NCI-H2171 (cell line): ENCODE measurements around the gene MSGN1.

Experiments
- DNase-seq: peaks from one replicate; lab custom pipeline; 2025; lab: John Stamatoyannopoulos, UW

Gene MSGN1

DNA sequence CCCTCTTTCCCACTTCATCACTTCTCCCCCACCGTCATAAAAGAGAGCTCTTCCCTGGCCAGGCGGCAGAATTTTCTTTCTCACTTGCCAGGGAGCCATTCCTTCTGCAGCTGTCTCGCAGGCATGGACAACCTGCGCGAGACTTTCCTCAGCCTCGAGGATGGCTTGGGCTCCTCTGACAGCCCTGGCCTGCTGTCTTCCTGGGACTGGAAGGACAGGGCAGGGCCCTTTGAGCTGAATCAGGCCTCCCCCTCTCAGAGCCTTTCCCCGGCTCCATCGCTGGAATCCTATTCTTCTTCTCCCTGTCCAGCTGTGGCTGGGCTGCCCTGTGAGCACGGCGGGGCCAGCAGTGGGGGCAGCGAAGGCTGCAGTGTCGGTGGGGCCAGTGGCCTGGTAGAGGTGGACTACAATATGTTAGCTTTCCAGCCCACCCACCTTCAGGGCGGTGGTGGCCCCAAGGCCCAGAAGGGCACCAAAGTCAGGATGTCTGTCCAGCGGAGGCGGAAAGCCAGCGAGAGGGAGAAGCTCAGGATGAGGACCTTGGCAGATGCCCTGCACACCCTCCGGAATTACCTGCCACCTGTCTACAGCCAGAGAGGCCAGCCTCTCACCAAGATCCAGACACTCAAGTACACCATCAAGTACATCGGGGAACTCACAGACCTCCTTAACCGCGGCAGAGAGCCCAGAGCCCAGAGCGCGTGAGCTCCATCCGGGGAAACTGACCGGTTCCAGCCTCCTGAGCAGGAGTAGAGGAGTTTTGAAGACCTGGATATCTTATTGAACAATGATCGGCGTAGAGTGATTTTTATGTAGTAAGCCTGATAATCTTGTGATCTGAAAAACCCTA is at the start of gene MSGN1:
TSS of gene MSGN1 (plus strand) at position 65 of the 850 bp plus-strand sequence. CDS start at position 124, 59 bp downstream.
- DNase-seq, result no peak

DNA sequence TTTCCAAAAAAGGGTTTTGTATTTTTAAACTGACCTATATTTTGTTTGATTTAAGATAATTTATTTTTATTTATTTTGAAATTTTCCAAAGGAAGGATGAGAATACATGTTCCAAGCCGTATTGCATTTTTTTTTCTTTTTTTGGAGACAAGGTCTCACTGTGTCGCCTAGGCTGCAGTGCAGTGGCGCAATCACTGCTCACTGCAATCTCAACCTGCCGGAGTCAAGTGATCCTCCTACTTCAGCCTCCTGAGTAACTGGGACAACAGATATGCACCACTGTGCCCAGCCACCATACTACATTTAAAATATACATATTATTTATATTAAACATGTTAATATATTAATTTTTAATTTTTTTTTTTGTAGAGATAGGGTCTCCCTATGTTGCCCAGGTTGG is 47.4 kb upstream of the MSGN1 start:
- no peak for DNase-seq

GRCh38 chr2:17771956-17772355 is 44.3 kb upstream of the MSGN1 start:
- no peak for DNase-seq

- no peak for DNase-seq
These were observed 43.7 kb upstream of the MSGN1 start for GRCh38 chr2:17772532-17772931.

GRCh38 chr2:17780546-17780945 is 35.7 kb upstream of the MSGN1 start:
- no peak for DNase-seq

DNA sequence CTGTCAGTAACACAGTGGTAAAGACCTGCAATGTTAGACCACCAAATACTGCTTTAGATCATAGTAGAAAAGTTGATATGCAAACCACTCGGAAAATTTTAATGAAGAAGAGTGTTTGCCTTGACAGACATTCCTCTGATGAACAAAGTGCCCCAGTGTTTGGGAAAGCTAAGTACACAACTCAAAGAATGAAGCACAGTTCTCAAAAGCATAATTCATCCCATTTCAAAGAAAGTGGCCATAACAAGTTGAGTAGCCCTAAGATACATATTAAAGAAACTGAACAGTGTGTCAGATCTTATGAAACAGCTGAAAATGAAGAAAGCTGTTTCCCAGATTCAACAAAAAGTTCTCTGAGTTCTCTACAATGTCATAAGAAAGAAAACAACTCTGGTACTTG is 34.8 kb upstream of the MSGN1 start:
- no peak for DNase-seq

DNA sequence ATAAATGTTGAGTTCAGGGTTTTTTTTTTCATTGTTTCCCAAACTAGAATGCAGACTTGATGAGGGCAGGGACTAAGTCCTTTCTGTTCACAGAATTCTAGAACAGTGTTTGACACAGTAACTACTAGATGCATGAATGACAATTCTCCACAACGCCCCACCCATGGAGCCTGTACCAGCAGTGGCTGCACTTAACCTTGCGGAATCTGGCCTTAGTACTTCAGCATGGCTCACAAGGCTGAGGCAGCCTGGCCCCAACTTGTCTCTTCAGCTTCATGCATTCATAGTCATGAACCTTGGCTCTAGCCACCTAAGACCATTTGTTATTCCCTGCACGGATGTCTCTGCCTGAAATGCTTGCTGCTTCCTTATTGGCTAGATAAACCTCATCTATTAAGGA is 29.5 kb upstream of the MSGN1 start:
- DNase-seq, result no peak

- DNase-seq, result no peak
These were observed 27.5 kb upstream of the MSGN1 start for GRCh38 chr2:17788773-17789172.

- no peak for DNase-seq
These were observed 25.7 kb upstream of the MSGN1 start for GRCh38 chr2:17790536-17790935.

DNA sequence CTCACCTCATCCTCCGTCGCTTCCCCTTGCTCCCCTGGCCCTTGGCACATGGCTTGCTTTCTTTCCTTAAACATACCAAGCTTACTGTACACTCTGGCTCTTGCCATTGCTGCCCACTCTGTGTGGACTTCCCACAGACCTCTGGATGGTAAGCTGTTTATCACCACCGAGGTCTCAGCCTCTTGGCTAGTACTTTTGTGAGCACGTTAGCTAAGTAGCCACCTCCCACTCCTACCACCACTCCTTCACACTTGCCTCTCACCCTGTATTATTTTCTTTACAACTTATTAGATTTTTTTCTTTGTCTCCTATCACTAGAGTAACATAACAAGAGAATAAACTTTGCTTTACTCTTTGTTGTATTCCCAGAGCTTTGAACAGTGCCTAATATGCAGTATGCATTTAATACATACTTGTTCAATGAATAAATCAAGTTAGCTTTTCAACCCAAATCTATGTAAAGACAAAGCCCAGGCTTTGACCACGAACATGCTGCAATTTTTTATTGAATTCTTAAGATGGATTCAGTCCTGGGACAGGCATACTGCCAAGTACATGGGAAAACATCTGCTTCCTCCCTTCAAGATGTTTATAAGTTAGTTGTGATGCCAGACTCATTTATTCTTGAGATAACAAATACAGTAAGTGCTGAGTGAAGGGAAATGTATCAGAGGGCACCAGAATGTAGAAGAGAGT is 25.0 kb upstream of the MSGN1 start:
- no peak for DNase-seq

GRCh38 chr2:17791817-17792130 is 24.5 kb upstream of the MSGN1 start:
- no peak for DNase-seq

GRCh38 chr2:17792515-17792914 is 23.7 kb upstream of the MSGN1 start:
- DNase-seq, result no peak

GRCh38 chr2:17793296-17793695 is 23.0 kb upstream of the MSGN1 start:
- DNase-seq, result no peak

- no peak for DNase-seq
These were observed 22.4 kb upstream of the MSGN1 start for GRCh38 chr2:17793803-17794354.

- DNase-seq, result no peak
These were observed 21.0 kb upstream of the MSGN1 start for GRCh38 chr2:17795309-17795708.

DNA sequence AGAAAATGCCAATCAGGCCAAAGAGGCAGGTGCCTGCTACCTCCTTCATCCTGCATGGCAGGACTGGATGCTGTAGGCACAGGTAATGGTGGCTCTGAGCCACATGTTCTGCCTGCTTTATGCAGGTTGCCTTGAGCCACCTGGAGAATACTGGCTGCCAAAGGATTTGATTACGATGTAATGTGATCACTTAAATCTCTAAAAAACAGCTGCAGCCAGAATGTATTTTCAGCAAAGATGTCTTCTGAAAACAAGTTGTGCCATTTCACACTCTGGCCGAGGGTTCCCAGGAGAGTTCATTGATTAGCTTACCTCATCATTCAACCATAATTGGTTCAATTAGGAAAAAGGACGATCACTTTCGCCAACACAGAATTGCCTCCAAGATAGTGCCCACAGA is 17.9 kb upstream of the MSGN1 start:
- peak; percentile 94 for DNase-seq

GRCh38 chr2:17799301-17800120 is 16.7 kb upstream of the MSGN1 start:
- DNase-seq, result no peak

DNA sequence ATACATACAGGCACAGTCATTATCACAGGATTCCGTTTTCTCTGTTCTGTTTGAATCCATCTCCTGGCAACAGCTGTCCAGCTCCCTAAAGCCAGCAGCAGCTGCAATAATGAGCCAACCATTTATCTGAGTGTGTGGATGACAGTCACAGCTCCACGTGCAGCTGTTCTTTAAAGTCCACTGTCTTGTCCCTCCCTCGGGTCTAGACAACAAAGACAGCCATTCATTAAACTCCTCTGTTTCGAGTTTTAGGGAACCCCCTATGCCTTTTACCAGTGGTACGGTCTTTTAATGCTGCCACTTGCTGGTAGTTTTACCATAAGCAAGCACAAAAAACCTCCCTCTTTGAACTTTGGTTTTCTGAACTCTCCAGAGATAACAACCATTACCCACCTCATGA is 16.0 kb upstream of the MSGN1 start:
- no peak for DNase-seq

GRCh38 chr2:17800693-17801458 is 15.4 kb upstream of the MSGN1 start:
- no peak for DNase-seq

GRCh38 chr2:17803497-17803896 is 12.8 kb upstream of the MSGN1 start:
- DNase-seq, result no peak

DNA sequence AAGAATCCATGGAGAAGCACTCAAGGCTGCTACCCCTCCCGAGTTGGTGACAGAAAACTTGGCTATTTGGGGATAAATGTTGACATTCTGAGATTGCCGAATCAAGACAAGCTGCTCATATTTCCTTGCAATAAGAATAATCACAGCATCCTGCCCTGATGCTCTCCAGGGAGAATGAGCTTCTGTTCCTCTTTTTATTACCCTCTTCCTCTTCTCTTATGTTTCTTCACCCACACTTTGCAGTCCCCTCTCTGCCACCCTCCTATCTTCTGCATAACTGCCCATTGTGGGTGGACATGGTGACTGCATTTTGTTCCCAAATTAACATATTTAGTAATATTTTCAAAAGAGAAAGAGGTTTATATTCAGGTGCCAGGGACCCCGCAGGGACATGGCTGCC is 11.9 kb upstream of the MSGN1 start:
- DNase-seq, result no peak

- no peak for DNase-seq
These were observed 11.1 kb upstream of the MSGN1 start for GRCh38 chr2:17805166-17805565.
